NCI-H345 treated with DMSO at 0.1 percent for 48 hours (cell line): ENCODE results near the gene ATXN1.
"Not testable (repeated sequence)": the region's sequence is repeated elsewhere in the genome, so short reads cannot be mapped to it uniquely, and the experiment has no call there.

Experiments used
- DNase-seq: peaks from one replicate; lab custom pipeline; 2025; ENCODE audit not compliant: unreplicated experiment; lab: John Stamatoyannopoulos, UW

Gene ATXN1

DNA sequence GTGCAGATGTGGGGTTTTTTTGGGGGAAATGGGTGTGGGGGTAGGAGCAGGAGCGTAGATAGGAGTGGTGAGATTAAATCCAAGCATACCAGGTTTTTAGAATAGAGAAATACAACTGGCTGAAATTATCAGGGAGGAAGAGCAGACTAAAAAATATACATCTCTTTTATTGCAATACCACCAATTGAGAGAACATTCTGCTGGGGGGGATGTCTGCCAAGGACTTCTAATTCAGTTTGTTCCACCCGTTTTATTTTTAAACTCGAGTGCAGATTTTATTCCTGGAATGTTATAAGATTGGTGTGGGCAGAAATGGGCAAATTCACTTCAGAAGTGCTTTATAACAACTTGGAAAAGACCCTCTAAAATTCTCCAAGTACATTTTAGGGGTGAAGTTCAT is 330.2 kb downstream of the ATXN1 start:
- no peak for DNase-seq

DNA sequence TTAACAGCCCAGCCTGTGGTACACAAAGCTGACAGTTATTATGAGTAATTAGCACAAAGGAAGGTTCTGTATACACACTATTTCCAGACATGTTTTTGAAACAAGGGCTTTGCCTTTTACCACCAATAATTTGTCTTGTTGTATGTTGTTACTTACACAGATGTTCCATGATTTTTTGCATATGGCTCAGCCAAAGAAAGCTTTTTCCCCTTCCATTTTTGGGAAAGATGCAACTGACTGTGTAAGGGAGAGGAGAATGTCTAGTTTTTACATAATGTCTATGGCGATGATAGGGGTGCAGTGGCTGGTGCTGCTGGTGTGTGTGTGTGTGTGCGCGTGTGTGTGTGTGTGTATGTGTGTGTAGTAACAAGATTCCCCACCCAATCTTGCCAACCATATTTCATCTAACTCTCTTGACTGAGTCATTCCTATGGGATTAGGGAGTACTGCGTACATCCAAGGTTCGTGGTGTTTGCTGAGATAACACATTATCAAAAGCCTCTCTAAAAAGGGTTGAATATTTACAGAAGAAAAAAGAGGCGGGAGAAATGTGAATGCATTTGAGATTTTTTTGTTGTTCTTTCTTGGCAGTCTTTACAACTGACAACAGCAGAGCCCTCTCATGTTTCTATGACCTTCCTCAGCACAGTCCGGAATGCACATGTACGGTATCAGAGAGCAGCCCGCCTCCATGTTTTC is 330.7 kb downstream of the ATXN1 start:
- no peak for DNase-seq

DNA sequence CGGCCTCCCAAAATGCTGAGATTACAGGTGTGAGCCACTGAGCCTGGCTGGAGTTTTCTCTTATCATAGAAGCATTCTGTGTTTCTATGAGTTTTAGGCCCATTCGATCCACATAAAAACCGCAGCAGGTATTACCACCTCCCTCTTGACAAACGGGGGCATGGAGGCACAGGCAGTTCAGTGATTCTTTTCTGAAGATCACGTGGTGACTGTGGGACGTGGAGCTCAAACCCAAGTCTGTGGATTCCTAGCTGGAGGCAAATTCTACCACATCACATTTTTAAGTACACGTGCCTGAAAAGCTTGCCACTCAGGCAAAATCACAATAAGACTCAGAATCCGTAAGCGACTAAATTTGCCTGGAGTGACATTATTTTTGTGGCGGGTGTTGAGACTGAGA is 331.6 kb downstream of the ATXN1 start:
- no peak for DNase-seq

DNA sequence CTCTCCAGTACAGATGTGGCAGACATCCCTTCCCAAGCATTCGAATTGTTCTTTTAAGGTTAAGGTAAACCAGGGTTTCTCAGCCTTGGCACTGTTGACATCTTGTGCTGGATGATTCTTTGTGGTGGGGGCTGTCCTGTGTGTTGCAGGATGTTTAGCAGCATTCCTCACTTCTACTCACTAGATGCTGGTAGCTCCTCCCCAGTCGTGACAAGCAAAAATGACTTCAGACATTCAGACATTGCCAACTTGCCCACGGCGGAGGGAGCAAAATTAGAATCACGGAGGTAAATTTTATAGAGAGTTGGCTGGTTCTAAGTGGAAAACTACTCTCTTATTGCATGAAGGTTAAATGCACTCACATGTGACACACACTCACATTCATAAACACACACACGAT is 334.1 kb downstream of the ATXN1 start:
- DNase-seq: no peak

DNA sequence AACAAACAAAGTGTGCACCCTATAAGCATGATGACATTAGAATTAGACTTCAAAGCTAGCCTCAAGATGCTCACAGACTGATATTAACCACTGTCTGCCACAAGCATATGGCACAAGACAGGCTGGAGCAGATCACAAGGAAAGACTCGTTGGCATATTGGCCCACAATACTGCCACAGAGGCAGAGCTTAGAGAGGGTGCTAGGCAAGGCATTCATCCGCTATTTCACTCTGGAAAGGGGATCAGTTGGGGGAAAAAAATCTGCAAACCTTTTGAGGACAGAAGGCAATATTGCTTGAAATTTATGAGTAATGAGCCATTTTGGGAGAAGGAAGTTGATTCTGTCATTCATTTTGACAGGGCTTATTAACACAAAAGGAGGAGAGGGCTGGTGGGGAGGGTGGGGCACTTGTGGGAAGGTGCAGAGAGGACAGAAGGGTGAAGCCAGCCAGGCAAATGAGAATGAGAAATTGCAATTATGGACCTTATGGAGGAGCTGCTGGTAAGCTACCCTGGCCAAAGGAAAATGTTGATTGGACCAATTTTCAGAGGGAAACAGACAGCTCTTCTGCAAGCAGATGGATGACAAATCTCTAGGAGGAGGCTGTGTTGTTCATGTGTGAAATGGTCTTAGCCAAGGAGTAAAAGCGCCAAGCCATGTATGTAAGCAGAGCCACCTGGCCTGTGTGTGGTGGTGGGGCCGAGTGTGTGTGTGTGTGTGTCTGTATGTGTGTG is 335.2 kb downstream of the ATXN1 start:
- no peak for DNase-seq

DNA sequence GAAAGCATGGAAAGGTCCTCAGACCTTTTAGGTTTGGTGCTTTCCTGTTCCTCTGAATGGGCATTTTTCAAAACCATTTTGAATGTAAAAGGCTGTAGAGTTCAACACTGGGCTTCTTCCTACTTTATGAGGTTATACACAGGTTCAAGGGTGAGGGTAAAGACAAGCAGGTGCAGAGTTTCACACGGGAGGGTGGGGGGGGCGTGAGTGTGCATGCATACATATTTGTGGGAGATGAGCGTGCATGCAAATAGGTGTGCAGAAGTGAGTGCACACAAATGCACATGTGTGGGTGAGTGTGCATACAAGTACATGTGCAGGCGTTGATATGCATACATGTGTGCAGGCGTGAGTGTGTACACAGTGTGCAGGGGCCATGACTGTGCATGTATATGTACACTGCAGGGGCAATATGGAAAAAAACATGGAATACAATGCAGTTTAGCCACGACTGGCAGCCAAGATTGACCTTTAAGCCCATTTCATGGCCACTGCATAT is 339.7 kb downstream of the ATXN1 start:
- no peak for DNase-seq

DNA sequence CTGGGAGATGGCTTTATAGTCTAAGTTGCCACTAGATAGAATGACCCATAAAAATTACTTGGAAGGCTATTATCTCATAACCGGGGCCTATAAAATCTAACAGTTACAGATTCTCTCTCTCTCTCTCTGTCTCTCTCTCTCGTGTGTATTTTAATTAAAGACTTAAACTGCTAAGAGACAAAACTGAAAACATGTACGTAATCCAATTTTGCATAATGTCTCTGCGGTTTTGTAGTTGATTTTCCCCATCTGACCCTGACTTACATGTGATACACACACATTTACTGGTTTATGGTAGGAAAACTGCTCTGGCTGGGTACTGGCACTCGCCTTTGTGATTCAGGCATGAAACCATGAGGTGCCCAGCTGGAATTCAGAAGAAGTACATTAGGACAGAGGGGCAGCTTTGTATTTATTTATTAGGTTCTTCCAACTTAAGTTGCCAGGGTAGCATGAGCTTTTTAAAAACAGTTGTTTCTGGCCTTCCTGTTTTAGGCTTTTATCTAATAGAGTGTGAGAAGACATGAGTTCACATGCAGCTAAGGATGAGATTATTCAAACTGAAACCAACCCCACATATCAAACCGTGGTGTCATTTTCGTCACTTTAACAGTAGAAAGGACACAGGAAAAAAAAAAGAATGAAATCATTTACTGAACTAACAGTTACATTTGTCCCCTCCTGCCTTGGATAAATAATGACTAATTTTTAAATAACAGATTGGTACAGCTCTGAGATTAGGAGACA is 340.4 kb downstream of the ATXN1 start:
- no peak for DNase-seq

DNA sequence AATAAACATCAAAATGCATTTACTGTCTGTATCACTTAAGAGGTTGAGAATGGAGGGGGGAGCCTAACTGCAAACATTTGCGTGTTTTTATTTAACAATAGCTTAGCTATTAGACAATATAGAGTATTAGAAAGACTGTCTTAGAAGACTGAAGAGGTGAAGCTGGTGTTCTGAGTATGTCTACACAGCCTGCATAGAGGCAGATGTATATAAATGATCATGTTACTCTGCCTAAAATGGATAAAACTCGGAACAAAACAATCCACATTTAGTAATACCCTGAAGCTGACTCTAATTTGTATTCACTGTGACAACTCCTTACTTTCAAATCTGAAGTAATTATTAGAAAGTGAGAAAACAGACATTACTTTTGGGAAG is 340.9 kb downstream of the ATXN1 start:
- no peak for DNase-seq

DNA sequence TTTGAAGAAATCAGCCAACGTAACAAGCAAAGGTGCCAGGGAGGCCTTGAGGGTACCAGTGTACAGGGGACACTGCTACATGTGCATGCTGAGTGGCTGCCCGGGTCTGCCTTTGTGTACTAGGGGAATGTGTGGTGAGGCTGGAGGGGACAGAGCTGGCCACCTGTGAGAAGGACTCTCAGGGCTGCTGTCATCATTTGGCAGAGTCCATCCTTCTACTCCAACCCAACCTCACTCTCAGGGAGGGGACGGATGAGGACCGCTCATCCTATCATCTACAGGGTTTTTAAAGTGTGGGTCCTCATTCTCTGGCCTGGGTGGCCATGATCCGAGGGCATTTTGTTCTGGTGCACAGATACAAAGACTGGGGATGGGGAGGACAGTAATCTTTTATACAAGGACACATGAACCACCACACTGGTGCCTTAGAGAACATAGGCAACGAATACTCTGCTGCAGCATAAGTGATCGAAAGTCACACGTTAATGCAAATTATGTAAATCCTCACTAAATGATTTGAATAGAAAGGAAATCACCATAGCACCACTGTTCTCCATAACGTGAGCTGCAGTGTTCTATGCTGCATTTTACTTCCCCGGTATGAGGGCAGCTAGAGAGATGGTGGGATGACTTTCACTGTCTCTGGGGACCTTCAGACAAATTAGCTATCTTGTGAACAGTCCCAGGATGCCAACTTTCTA is 341.5 kb downstream of the ATXN1 start:
- DNase-seq: no peak

DNA sequence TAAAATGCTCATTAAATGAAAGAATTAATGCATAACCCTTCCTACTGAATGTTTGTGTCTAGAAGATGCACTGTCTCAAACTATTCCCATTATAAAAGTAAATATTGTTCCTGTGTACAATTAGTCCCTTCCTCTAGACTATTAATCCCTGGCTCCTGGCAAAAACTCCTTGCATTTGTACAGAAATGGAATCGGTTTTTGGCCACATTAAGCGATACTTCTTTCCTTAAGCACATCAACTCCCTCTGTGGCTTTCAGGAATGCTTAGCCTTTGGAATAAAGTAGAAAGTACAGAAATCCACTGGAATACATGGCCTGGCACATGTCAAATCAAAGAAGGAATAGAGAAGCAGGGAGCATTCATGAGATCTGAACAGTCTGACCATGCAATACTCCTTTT is 343.1 kb downstream of the ATXN1 start:
- DNase-seq: no peak

DNA sequence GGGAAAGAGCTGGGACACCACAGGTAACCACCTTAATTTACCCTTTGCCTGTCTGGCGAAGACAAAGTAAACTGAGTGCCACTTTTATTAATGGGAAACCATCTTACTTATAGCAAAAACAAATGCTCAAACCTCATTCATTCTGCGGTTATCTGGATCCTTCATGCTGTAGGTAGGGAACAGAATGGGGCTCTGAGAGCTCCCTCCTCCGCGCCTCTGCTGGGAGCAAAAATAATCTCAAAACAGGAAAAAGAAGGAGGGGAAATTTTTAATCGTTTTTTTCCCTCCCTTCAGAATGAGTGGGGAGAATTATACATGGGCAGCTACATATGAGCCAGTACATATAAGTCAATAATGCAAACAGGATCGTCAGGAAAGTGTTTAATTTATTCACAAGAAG is 345.6 kb downstream of the ATXN1 start:
- no peak for DNase-seq

DNA sequence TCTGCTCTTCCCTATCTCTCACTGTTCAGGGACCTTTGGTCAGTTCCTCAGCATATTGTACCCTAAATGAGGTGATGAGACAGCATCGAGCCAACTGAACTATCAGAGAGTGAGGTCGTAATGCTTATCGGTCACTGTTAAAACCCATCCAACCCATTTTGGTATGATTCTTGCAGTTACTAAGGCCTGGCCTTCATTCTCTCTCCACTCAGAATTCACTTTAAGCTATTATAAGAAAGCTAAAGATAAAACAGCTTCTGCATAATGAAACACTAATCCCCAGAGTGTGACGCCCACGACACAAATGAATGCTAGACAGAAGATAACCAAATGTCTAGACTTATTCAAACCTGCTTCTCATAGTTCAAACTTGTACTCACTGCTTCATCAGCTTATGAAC is 347.1 kb downstream of the ATXN1 start:
- no peak for DNase-seq

DNA sequence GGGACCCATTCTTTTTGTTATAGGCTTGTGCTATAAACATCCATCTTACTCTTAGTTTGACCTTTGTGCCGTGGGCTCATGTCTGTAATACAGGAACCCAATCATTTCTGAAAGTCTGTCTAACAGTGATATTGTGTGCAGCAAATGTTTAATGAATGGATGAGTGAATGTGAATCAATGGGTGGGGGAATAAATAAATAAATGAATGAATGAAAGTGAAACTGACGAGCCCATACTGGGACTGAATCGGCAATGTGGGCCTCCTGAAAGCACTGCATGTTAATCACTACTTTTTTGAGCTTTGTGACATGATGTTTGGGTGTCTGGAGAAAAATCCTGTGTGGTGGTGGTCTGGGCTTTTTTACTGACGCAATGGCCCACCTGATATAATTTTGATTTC is 347.9 kb downstream of the ATXN1 start:
- no peak for DNase-seq

DNA sequence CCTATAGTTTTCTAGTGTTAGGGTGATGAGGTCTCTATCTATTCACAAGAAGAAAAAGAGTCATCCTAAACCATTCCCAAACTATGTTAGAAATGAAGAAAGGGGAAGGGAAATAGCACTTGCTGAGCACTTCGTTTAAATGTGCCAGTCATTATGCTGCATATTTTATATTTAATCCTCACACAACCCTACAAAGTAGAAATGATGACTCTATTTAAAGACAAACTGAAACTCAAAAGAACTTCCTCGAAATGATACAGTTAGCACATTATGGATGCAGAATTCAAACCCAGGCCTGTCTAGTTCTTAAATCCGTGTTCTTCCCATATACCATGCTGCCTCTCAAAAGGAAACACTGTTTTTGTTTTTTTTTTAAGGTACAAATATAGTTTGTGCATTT is 348.3 kb downstream of the ATXN1 start:
- no peak for DNase-seq

DNA sequence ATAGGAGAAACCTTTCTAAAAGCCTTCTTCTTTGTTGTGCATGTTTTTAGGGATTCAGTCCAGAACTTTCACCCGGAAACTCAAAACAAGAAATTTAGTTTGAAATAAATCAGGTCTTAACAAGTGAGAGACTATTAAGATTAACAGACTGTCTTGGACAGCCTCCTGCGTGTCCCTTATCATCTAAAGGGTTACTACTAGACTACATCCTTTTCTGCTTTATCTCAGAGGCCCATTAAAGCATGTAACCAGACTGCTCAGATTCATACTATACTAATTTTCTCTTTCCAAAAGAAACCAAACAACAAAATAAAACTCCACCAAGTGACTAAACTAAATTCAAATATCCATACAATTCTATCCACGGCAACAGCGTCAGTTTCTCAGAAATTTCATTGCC is 349.1 kb downstream of the ATXN1 start:
- no peak for DNase-seq

DNA sequence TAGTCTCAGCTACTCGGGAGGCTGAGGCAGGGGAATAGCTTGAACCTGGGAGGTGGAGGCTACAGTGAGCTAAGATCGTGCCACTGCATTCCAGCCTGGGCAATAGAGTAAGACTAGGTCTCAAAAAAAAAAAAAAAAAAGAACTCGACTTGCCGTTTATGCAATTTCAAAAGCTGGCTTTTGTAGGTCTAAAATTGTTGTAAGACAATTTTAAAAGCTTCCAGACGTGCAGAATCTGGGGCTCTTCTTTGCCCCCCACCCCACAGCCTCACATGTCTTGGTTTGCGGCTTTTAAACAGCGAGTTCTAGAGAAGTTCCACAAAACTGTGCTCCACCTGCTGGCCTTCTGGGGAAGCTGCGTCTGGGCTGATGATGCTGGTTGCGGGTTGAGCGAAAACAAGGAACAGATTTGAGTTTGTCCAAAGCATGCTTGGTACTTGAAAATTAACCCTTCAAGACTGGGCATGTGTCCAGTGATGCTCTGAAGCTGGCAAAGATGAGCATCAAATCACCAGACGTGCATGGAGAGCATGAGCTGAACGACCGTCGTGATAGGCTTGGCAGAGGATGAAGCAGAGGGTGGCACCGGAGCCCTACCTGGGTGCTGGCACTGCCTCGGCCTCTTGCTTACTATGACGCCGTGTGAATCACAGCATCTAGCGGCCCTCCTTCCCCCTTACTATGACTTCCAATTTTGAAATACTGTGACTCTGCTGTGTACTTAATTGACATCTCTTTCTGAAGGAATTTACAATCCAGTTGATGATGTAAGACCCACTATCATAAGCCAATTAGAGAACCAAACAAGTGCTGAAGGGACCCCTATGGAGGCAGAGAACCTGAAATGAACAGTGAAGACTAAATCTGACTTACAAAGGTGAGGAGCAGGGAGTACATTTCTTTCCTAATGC is 351.5 kb downstream of the ATXN1 start:
- DNase-seq: no peak

DNA sequence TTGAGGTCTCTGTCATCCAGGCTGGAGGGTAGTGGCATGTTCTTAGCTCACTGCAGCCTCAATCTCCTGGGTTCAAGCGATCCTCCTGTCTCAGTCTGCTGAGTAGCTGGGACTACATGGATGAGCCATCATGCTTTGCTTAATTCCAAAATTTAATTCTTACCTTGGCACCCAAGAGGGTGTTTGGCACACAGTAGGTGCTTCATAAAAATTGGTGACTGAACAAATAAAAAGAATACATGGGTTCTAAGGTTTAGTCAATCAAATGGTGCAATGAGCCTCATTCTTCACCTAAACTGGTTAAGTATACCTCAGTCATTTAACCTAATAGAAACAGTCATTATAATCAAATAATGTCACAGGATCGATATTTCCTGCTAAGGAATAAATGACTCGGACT is 352.5 kb downstream of the ATXN1 start:
- DNase-seq: no peak

DNA sequence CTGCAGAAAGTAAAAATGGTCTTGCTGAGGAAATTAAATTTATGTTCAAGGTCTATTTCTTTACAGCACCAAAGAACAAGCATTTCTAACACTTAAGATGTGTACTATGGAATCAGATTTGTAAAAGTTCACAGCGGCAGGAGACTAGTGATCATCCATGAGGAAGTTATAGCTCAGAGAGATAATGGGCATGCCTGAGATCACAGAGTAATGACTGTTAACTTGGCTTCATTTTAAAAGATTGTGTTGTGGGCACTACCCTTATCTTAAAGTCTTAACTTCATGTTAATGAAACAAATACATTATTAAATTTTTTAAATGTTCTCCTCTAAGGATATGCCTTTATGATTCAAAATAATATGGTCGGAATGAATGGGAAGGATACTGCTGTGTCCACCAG is 354.3 kb downstream of the ATXN1 start:
- no peak for DNase-seq

DNA sequence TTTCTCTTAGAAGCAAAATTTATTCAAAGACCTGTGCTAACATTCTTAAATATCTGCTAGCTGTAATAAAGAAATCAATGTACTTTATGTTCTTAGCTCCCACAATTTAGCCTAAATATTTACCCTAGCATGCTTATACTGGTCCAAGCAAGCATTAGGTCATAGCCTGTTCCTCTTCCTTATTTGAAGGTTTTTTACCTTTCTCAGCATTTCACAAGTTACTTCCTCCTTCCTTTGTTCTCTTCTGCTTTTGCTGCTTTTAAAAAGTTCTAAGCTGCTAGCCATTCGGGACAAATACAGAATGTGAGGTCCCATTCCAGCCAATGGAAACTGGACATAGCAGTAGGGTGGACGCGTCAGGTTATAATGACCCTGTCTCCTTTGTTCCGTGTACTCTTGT is 354.7 kb downstream of the ATXN1 start:
- DNase-seq: not testable (repeated sequence)

DNA sequence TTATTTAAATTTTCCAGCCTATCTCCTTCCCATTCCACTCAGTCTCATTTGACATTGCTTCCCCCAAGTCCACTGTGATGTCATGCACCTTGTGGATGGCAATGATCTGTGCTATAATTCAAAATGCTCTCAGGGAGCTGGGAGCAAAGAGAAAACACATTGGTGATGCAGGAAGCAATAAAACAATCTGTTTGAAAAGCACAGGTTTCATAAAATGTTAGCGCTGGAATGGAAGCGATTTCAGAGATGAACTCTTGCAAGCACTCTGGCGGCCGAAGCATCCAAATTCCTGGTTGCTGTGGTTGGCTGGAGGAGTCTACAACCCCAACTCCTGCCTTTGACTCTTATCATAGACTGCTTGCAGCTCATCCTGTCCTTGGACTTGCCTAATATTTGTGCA is 355.9 kb downstream of the ATXN1 start:
- no peak for DNase-seq
